ENCODE results near the gene C1RL. TPM values are rescaled to one million over a fixed set of nuclear protein-coding genes. Genes with fewer than 3 reads are reported as not detected.

The C1RL gene
- total RNA-seq, 2 donors from 2014 or later = 18.7 to 34.7 TPM

DNA sequence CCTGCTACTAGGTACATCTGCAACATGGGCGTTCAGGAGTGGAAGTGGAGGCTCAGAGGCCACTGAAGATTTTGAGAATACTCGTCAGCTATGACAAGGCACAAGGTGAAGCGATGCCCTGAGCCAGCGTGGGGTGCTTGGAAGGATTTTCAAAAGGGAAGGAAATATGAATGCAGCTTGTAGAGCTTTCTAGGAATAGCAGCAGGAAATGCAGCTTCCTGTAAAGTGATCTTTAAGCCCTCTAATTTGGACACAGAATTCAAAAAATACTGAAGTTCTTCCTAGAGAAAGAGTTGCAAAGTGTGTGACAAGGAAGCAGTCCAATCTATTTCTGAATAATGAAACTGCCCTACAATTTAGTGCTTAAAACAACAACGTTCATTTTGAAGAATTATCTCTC is 61.7 kb downstream of the C1RL start:
- Histone ChIP-seq H3K27me3 (no peaks in the 10 kb centered on the region), H3K4me1 (peaks cover 0 to 4% of the 10 kb centered on the region in 2 donors), H3K4me3 (no peak overlapping the region), H3K9me3 (no peaks in the 10 kb centered on the region), H3K36me3 (no peaks in the 10 kb centered on the region), H3K27ac (no peak overlapping the region)
- TF ChIP-seq, protein P1, sequence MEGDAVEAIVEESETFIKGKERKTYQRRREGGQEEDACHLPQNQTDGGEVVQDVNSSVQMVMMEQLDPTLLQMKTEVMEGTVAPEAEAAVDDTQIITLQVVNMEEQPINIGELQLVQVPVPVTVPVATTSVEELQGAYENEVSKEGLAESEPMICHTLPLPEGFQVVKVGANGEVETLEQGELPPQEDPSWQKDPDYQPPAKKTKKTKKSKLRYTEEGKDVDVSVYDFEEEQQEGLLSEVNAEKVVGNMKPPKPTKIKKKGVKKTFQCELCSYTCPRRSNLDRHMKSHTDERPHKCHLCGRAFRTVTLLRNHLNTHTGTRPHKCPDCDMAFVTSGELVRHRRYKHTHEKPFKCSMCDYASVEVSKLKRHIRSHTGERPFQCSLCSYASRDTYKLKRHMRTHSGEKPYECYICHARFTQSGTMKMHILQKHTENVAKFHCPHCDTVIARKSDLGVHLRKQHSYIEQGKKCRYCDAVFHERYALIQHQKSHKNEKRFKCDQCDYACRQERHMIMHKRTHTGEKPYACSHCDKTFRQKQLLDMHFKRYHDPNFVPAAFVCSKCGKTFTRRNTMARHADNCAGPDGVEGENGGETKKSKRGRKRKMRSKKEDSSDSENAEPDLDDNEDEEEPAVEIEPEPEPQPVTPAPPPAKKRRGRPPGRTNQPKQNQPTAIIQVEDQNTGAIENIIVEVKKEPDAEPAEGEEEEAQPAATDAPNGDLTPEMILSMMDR (IDR thresholded peaks at IDR 0.05) = no peak
- no peak for DNase-seq (ENCODE audit: low spot score)

DNA sequence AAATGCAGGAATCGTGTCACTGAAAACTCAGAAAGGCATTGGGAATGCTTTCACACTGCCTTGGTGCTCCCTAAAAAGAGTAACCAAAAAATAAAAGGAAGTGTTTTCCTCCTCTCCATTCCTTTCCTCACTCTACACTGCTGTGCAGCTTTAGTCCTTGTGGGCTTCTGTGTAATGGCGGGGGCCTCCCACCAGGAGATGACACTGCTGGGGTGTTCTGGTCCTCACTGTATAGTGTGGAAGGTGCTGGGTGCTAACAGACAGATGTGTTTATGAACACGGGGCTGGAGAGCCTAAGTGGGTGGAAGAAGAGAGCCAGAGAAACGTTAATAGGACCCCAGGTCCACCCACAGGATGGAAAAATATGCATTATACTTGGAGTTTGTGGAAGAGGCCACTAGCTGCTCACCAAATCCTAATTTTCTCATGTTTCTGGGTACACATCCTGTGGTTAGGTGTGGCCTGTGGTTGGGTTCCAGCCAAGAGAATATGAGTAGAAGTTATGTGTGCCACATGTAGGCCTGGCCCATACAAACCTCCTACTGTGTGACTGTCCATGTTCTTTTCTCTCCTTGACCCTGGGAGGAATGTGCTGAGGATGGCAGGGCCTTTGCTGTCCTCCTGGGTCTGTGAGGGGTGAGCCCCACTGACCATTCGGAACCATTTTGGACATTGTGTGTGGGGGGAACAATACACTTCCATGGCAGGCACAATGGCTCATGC is 62.5 kb downstream of the C1RL start:
- no peak overlapping the region for H3K4me3 ChIP-seq
- no peaks in the 10 kb centered on the region for H3K9me3 ChIP-seq
- peaks cover 0 to 4% of the 10 kb centered on the region in 2 donors for H3K4me1 ChIP-seq
- no peak for DNase-seq (ENCODE audit: low spot score)
- H3K27me3 ChIP-seq = no peaks in the 10 kb centered on the region
- TF ChIP-seq, protein P1 (IDR thresholded peaks at IDR 0.05) = no peak
- H3K27ac ChIP-seq = no peak overlapping the region
- no peaks in the 10 kb centered on the region for H3K36me3 ChIP-seq

DNA sequence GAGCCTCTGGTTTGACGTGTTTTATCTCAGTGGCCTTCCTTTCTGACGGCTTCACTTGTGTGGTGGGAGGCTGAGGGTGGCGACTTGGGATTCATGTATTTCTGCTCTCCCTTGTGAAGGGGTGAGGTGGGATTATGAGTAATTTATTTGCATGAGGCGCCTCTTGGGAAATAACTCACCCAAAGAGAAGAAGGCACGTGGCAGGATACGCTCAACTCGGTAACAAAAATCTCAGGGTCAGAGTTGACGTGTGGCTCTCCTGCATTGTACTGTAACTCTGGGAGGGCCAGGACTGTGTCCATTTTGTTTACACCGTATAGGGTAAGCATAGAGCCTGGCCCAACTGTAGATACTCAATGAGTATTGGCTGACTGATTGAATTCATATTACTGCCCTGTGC is 63.1 kb downstream of the C1RL start:
- no peaks in the 10 kb centered on the region for H3K9me3 ChIP-seq
- H3K4me3 ChIP-seq = no peak overlapping the region
- no peak for DNase-seq (ENCODE audit: low spot score)
- TF ChIP-seq, protein P1 (IDR thresholded peaks at IDR 0.05) = no peak
- H3K27me3 ChIP-seq = no peaks in the 10 kb centered on the region
- H3K4me1 ChIP-seq = peaks cover 0 to 4% of the 10 kb centered on the region in 2 donors
- no peak overlapping the region for H3K27ac ChIP-seq
- H3K36me3 ChIP-seq = no peaks in the 10 kb centered on the region

Other genes with a start within 250 kb of the C1RL start
- gene TPI1, start 241.7 kb downstream of the C1RL start, total RNA-seq = 100 to 1,000 TPM; 755 to 842 TPM
- 1 to 10 TPM; 4.1 to 6.4 TPM for gene SPSB2, start 235.9 kb downstream of the C1RL start, total RNA-seq
- gene LRRC23, start 204.4 kb downstream of the C1RL start, total RNA-seq = 10 to 100 TPM in 1 of 2 donors, 1 to 10 TPM in 1; 8.4 to 15.6 TPM
- 10 to 100 TPM in 1 of 2 donors, 1 to 10 TPM in 1; 9.7 to 36.9 TPM for gene ENO2, start 194.6 kb downstream of the C1RL start, total RNA-seq
- 10 to 100 TPM; 37.1 to 68.9 TPM for gene ATN1, start 181.3 kb downstream of the C1RL start, total RNA-seq
- not detected for gene RNU7-1, start 165.4 kb downstream of the C1RL start, total RNA-seq
- gene C12orf57, start 165.2 kb downstream of the C1RL start, total RNA-seq = 100 to 1,000 TPM; 398 to 533 TPM
- 1 to 10 TPM; 3.7 to 7.5 TPM for gene PTPN6, start 157.9 kb downstream of the C1RL start, total RNA-seq
- 100 to 1,000 TPM; 160 to 183 TPM for gene PHB2, start 138.6 kb downstream of the C1RL start, total RNA-seq
- 10 to 100 TPM; 16.5 to 28.4 TPM for gene EMG1, start 138.3 kb downstream of the C1RL start, total RNA-seq
- gene LPCAT3, start 90.7 kb downstream of the C1RL start, total RNA-seq = 10 to 100 TPM; 20.0 to 33.3 TPM
- 100 to 1,000 TPM; 114 to 232 TPM for gene C1S, start 48.5 kb downstream of the C1RL start, total RNA-seq
- gene C1R, start 16.8 kb downstream of the C1RL start, total RNA-seq = 100 to 1,000 TPM; 191 to 467 TPM
- gene RBP5, start 19.7 kb upstream of the C1RL start, total RNA-seq = not detected
- 1 to 10 TPM; 6.1 to 8.3 TPM for gene CLSTN3, start 21.2 kb upstream of the C1RL start, total RNA-seq
- 10 to 100 TPM; 11.6 to 25.0 TPM for gene PEX5, start 80.5 kb upstream of the C1RL start, total RNA-seq
- gene ACSM4, start 194.9 kb upstream of the C1RL start, total RNA-seq = not detected

Data from right atrium auricular region (tissue), 2 donors.